Caco-2 (cell line): Measurements from ENCODE around the gene MED12L. TPM values are rescaled to one million over a fixed set of nuclear protein-coding genes. Genes with fewer than 3 reads are reported as not detected.

Experiments
- BruUV-seq: library from RNA; stranded (reverse); fragments of 400-500 nt; replicated peaks from 2 replicates; lab custom pipeline; 2021; lab: Mats Ljungman, UMichigan
- CTCF ChIA-PET: fragments of 300-600 bp; sonication (Branson Sonifier 250); formaldehyde crosslinking; loops from one replicate; lab custom pipeline; 2022; ENCODE audit warnings: antibody characterized with exemption; lab: Charles Lee
- POLR2A ChIA-PET: fragments of 300-600 bp; sonication (Branson Sonifier 250); formaldehyde crosslinking; loops from one replicate; lab custom pipeline; 2022; ENCODE audit warnings: antibody characterized with exemption; lab: Charles Lee
- DNase-seq, 2 experiments: peaks; one replicate each; pipeline versions ENCODE4 v3.0.0 to v3.0.0-alpha.2; 2020 to 2022
- H3K27me3 ChIP-seq: replicated peaks from 2 replicates; pipeline ENCODE4 v1.6.0; 2011; ENCODE audit warnings: low read length; ENCODE audit not compliant: control insufficient read depth, insufficient read depth
- H3K36me3 ChIP-seq: 2 replicates; pipeline ENCODE4 v1.5.1; 2011; ENCODE audit warnings: low read length; ENCODE audit not compliant: control insufficient read depth, insufficient read depth
- H3K4me1 ChIP-seq: fragments of 250-450 bp; sonication (Bioruptor Pico); 2 replicates; pipeline ENCODE4 v1.5.1; 2020; ENCODE audit warnings: mild to moderate bottlenecking
- H3K4me3 ChIP-seq: 2 replicates; pipeline ENCODE4 v1.5.1; 2011; ENCODE audit warnings: low read depth, mild to moderate bottlenecking, control low read depth, low read length
- H3K9me3 ChIP-seq: fragments of 250-450 bp; sonication (Bioruptor Pico); 2 replicates; pipeline ENCODE4 v1.5.1; 2020; ENCODE audit warnings: mild to moderate bottlenecking, moderate library complexity
- H3K27ac Mint-ChIP-seq: one replicate; pipeline ENCODE4 v1.8.0; 2022; ENCODE audit warnings: mixed read lengths; ENCODE audit not compliant: unreplicated experiment
- H3K27me3 Mint-ChIP-seq: one replicate; pipeline ENCODE4 v1.8.0; 2022; ENCODE audit warnings: mixed read lengths; ENCODE audit not compliant: insufficient read depth, unreplicated experiment
- H3K36me3 Mint-ChIP-seq: one replicate; pipeline ENCODE4 v1.8.0; 2022; ENCODE audit warnings: mild to moderate bottlenecking, mixed read lengths; ENCODE audit not compliant: insufficient read depth, unreplicated experiment
- H3K4me1 Mint-ChIP-seq: one replicate; pipeline ENCODE4 v1.8.0; 2022; ENCODE audit warnings: low read depth, mixed read lengths; ENCODE audit not compliant: unreplicated experiment
- H3K4me3 Mint-ChIP-seq: one replicate; pipeline ENCODE4 v1.8.0; 2022; ENCODE audit warnings: mild to moderate bottlenecking, moderate library complexity, mixed read lengths; ENCODE audit not compliant: unreplicated experiment
- H3K9me3 Mint-ChIP-seq: one replicate; pipeline ENCODE4 v1.8.0; 2022; ENCODE audit warnings: mixed read lengths; ENCODE audit not compliant: unreplicated experiment
- intact Hi-C: fragments of 100-400 bp; cut with micrococcal nuclease; formaldehyde crosslinking; loops from one replicate; pipeline ENCODE4 v1.10.0; 2022; ENCODE audit not compliant: unreplicated experiment
- total RNA-seq: library from RNA; stranded (reverse); gene quantifications from 2 replicates; pipeline ENCODE4 v1.2.3, GENCODE V29; 2022
- TF ChIP-seq, protein P1 (sequence below), 2 experiments: fragments of 200-600 bp in 1 of 2; IDR thresholded peaks; 1 replicate in 1 of 2; 2 replicates in 1 of 2; pipeline versions ENCODE4 v1.5.1 to v1.8.0; 2011 to 2022; ENCODE audit warnings: antibody characterized with exemption in 1 of 2, control low read depth in 1 of 2, inconsistent platforms in 1 of 2, low read depth in 1 of 2, low read length in 1 of 2, mild to moderate bottlenecking in 1 of 2, moderate library complexity in 1 of 2; ENCODE audit not compliant: insufficient read depth in 1 of 2, severe bottlenecking in 1 of 2, unreplicated experiment in 1 of 2

MED12L gene
- total RNA-seq, 1 experiment from 2014 or later = 21.5 TPM

DNA sequence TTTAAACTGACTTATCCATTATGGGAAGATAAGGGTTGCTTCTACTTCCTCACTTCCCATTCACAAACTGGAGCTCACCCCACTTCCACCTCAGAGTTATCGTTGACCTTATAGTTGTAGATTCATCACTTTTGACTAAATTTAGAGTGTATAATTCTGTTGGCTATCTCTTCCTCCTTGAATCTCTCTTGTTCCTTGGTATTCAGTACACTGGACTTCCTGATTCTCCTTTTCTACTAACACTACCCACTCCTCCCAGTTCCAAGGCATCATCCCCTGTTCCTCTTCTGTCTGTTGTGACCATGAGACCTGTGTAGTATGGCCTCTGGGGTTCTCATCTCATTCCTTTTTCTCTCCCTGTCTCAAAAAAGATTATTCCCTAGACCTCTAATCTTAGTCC is 237.0 kb downstream of the MED12L start:
- no peak overlapping the region for H3K4me3 ChIP-seq
- H3K4me1 Mint-ChIP-seq = no peaks in the 10 kb centered on the region
- no peak overlapping the region for H3K4me3 Mint-ChIP-seq
- ChIA-PET POLR2A (no interaction called here), CTCF (no interaction called here)
- H3K36me3 Mint-ChIP-seq = no peaks in the 10 kb centered on the region
- BruUV-seq = no TSS peak
- no peak overlapping the region for H3K27ac Mint-ChIP-seq
- H3K4me1 ChIP-seq = no peaks in the 10 kb centered on the region
- H3K36me3 ChIP-seq = no peaks in the 10 kb centered on the region
- TF ChIP-seq, protein P1, sequence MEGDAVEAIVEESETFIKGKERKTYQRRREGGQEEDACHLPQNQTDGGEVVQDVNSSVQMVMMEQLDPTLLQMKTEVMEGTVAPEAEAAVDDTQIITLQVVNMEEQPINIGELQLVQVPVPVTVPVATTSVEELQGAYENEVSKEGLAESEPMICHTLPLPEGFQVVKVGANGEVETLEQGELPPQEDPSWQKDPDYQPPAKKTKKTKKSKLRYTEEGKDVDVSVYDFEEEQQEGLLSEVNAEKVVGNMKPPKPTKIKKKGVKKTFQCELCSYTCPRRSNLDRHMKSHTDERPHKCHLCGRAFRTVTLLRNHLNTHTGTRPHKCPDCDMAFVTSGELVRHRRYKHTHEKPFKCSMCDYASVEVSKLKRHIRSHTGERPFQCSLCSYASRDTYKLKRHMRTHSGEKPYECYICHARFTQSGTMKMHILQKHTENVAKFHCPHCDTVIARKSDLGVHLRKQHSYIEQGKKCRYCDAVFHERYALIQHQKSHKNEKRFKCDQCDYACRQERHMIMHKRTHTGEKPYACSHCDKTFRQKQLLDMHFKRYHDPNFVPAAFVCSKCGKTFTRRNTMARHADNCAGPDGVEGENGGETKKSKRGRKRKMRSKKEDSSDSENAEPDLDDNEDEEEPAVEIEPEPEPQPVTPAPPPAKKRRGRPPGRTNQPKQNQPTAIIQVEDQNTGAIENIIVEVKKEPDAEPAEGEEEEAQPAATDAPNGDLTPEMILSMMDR (IDR thresholded peaks at IDR 0.05; ENCODE audit: insufficient read depth in 1 of 2, low read depth in 1 of 2, low read length in 1 of 2, severe bottlenecking in 1 of 2, unreplicated experiment in 1 of 2) = no peak
- no peak for DNase-seq
- intact Hi-C loops = no loop called here
- no peaks in the 10 kb centered on the region for H3K27me3 Mint-ChIP-seq
- no peaks in the 10 kb centered on the region for H3K9me3 Mint-ChIP-seq
- no peaks in the 10 kb centered on the region for H3K9me3 ChIP-seq
- H3K27me3 ChIP-seq = no peaks in the 10 kb centered on the region

DNA sequence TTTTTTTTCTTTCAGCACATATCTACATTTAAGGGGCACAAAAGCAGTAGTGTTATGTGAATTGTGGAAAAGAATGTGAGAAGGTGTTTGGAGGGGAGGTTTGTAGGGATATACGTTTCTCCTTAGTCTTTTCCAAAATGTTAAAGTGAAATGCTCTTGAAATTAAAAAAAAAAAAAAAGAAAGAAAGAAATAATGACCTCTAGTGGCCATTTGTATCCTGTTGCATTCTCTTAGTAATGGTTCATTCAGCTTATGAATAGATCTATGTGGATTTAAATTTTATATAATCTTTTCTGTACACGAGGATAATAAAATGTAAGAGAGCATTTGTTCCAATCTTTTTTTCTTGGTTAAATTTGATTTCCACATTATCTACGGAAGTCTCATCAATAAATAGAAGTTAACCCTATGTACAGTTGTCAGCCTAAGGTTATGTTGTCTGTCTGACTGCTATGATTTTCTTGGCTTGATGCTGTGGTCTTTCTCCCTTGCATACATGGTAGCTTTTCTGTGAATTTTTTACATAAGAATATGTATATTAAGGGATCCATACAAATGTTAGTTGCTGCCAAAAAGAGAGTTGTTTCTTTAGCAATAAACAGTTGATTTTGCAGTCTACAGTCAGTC is 242.2 kb downstream of the MED12L start:
- POLR2A ChIA-PET = no interaction called here
- CTCF ChIA-PET = interaction anchor here (0.6 to 0.7 kb wide), 2 partner anchors 12 to 876 kb away, joined by 3 to 4 read pairs; no protein-coding TSS in a partner anchor
- H3K9me3 ChIP-seq = no peaks in the 10 kb centered on the region
- no peak overlapping the region for H3K4me3 ChIP-seq
- Mint-ChIP-seq H3K36me3 (peaks cover 7% of the 10 kb centered on the region), H3K4me3 (no peak overlapping the region), H3K27me3 (no peaks in the 10 kb centered on the region), H3K9me3 (no peaks in the 10 kb centered on the region), H3K4me1 (no peaks in the 10 kb centered on the region), H3K27ac (no peak overlapping the region)
- BruUV-seq = no TSS peak
- no peak for DNase-seq
- no peaks in the 10 kb centered on the region for H3K36me3 ChIP-seq
- no peaks in the 10 kb centered on the region for H3K4me1 ChIP-seq
- H3K27me3 ChIP-seq = no peaks in the 10 kb centered on the region
- intact Hi-C loops = loop anchor here (1.0 to 2.0 kb wide), 3 partner anchors 37 to 159 kb away; no protein-coding TSS in a partner anchor
- TF ChIP-seq, protein P1 (IDR thresholded peaks at IDR 0.05; ENCODE audit: insufficient read depth in 1 of 2, low read depth in 1 of 2, low read length in 1 of 2, severe bottlenecking in 1 of 2, unreplicated experiment in 1 of 2) = peak; percentile 52 to 59

DNA sequence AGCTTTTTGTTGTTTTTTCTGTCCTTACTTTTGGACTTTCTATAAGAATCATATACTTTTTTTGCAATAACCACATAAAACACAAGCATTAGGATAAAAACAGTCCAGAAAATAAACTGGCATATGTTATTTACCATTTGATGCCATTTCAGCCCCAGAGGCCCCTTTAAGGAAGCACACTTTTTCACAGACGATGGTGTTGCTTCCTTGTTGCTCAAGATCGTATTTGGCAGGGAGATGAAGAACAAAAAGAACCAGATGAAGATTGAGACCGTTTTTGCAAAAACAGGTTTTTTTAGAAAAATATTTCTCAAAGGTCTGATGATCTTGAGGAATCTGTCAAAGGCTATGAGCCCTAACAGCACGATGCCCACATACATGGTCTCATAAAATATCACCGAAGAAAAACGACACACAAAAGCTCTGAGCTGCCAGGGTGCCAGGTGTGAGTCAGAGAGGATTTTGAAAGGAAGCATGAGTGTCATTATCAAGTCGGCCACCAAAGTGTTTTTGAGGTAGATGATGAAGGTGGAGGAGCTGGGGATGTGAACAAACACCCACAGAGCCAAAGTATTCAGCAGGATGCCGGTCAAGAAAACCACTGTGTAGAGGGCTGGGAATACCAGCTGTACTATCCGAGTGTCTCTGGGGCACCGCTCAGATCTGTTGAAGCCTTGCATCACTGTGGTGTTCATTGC is 243.0 kb downstream of the MED12L start:
- POLR2A ChIA-PET = no interaction called here
- Mint-ChIP-seq H3K27ac (no peak overlapping the region), H3K4me3 (no peak overlapping the region), H3K9me3 (no peaks in the 10 kb centered on the region), H3K4me1 (no peaks in the 10 kb centered on the region), H3K27me3 (no peaks in the 10 kb centered on the region), H3K36me3 (peaks cover 7% of the 10 kb centered on the region)
- no peaks in the 10 kb centered on the region for H3K4me1 ChIP-seq
- H3K4me3 ChIP-seq = no peak overlapping the region
- BruUV-seq = no TSS peak
- H3K27me3 ChIP-seq = no peaks in the 10 kb centered on the region
- TF ChIP-seq, protein P1 (IDR thresholded peaks at IDR 0.05; ENCODE audit: insufficient read depth in 1 of 2, low read depth in 1 of 2, low read length in 1 of 2, severe bottlenecking in 1 of 2, unreplicated experiment in 1 of 2) = no peak
- DNase-seq = no peak
- no peaks in the 10 kb centered on the region for H3K9me3 ChIP-seq
- CTCF ChIA-PET = interaction anchor here (0.7 kb wide), 1 partner anchor 11 kb away, joined by 4 read pairs; no protein-coding TSS in a partner anchor
- no peaks in the 10 kb centered on the region for H3K36me3 ChIP-seq
- intact Hi-C loops = no loop called here
